HPDE6-E6E7 (cell line): ENCODE results near the gene ZNF19.
A peak's percentile ranks its signal among the peaks of the same experiment; 100 is the strongest.

Experiments
- DNase-seq: peaks from one replicate; pipeline ENCODE4 v3.0.0; 2011; ENCODE audit warnings: missing footprints; ENCODE audit errors: extremely low spot score

The ZNF19 gene

GRCh38 chr16:71490361-71490760 lies 1.2 kb upstream of the ZNF19 start:
- DNase-seq: no peak

DNA sequence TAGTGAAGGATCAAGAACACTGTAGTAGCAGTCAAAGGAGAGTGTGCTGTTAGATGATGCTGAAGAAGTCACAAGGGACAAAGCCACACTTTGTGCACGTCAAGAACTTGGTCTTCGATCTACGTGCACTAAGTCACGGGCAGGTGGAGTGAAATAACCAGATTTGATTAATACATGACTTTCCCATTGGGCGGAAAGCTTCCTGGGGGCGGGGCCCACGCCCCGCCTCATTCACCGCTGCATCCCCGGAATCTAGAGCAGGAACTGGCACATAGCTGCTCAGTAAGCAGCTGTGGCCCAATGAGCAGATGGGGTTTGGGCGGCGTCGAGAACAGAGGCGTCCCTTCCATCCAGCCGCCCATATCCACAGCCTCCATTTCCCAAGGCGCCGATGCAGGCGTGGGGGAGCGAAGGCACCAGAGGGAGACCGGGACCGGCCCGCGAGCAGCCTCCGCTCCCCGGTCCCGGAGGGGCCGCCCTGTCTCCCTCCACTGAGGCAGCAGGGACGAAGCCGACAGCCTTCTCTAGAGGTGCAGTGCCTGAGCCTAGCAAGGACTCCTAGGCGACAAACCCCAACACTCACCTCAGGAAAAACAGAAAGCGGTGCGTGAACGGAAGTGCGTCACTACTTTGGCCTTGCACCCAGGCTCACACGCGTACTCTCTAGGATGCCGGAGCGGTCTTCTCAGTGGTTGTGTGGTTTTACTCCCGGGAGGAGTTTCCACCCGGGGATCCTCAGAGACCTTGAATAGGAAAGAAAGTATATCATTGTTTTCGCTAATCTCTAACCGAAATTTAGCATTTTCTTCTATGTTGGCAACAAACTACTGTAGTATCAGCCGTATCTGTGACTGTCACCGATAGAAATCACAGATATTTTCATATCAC lies 4.9 kb downstream of the ZNF19 start:
- DNase-seq: peak; percentile 90

DNA sequence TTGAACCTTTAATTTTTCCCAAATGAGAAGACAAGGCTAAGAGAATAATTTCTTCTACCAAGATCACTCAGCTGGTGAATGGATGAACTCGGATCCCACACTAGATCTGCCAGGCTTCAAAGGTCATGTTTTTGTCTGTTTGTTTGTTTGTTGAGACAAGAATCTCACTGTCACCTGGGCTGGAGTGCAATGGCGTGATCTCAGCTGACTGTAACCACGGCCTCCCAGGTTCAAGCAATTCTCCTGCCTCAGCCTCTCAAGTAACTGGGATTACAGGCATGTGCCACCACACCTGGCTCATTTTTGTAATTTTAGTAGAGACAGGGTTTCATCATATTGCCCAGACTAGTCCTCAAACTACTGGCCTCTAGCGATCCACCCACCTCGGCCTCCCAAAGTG lies 6.6 kb downstream of the ZNF19 start:
- no peak for DNase-seq

DNA sequence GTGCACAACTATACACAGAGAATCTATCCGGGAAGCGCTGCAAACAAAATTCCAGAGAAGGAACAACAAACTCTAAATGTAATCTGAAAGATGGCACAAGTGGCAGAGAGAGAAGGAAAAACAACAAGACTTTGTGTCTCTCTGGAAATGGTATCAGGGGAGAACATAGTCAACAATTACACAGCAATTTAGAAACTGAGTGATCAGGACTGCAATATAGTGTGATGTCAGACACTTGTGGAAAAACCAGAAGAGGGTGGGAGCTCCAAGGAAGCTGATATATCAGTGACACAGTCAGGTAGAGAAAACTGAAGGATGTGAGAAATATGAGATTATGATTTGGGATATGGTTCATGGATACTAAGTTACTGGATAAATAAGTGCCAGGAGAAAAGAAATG lies 8.2 kb downstream of the ZNF19 start:
- no peak for DNase-seq

- DNase-seq: peak; percentile 25
Observed at GRCh38 chr16:71479420-71479819, 9.7 kb downstream of the ZNF19 start.

GRCh38 chr16:71476457-71477124 lies 12.5 kb downstream of the ZNF19 start:
- DNase-seq: no peak

DNA sequence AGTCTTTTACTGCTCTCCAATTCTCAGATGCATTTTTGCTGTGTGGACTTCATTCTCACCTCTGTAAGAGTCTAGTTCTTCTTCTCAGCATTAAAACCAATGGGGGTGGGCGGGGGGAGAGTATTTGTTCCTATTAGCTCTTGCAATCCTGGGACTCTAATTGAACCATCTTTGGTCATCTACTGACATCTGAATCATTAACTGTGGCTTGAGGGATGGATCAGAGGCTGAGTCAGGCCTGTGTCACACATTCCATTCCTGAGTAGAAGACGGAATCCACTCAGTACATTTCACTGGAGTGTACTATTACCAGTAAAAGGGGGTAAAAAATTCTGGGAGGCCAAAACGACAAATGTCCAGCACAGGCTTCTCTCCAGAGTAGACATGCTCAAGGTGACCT lies 14.3 kb downstream of the ZNF19 start:
- DNase-seq: peak; percentile 87

GRCh38 chr16:71473891-71474290 lies 15.2 kb downstream of the ZNF19 start:
- DNase-seq: no peak

DNA sequence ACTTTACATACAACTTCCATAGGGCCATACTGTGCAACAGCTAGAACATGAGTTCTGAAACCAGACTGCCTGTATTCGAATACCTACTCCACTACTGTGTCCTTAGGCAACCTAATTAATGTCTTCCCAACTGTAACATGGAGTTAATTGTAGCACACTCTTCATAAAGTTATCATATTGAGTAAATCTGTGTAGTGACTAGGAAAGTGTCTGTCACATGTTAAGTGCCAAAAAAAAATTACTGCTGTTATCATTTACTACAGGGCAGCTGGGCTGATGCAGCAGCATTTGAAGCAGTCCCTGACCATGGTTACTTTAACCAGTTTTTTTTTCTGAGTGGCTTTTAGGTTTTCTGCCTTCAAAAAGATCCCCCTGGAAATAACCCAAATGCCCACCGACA lies 16.2 kb downstream of the ZNF19 start:
- no peak for DNase-seq

DNA sequence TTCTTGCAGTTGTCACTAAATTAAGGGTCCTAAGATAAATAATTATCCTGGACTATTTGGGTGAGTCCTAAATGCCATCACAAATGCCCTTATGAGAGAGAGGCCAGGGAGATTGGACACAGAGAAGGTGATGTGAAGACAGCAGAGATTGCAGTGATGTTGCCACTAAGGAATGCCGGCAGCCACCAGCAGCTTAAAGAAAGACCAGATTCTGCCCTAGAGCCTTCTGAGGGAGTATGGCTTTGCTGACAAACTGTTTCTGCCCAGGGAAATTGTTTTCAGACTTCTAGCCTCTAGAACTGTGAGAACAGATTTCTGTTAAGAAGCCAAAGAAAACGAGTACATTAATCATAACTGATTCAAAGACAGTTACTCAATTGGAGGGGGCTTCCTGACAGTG lies 17.1 kb downstream of the ZNF19 start:
- DNase-seq: no peak

DNA sequence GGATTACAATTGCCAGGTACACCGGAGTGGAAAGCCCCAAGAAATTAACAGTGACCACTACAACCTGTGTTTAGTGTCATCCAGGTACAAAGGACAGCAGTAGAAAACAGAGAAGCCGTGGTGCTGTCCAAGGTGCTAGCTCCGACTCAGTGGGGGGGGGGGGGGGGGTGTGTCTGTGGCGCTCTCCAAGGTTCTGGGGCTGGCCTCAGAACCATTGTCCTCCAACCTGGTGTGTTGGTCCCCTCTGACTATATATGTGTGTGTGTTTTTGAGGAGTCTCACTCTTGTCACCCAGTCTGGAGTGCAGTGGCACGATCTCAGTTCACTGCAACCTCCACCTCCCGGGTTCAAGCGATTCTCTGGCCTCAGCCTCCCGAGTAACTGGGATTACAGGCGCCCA lies 21.3 kb downstream of the ZNF19 start:
- DNase-seq: peak; percentile 53

DNA sequence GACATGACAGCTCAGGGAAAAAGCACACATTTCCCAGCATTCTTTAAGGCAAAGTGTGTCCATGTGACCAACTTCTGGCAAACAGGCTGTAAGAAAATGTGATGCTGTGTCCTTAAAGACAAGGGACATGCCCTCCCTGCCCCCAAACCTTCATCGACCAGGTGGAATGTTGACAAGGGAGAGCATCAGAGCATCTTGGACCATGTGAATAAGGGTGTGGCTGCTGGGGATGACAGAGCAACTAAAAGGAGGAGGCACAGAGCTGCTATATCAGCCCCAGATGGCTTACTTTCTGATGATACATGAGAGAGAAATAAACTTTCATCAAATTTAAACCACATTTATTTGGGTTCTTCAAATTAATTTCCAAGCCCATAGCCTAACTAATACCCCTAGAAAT lies 24.9 kb downstream of the ZNF19 start:
- no peak for DNase-seq

- peak; percentile 90 for DNase-seq
Observed at GRCh38 chr16:71461686-71462648, 27.2 kb downstream of the ZNF19 start, which contains the start of gene ZNF23. ZNF23 (minus strand) TSS chr16:71462247; CDS start chr16:71456796, 5,451 bp downstream.

GRCh38 chr16:71460941-71461340 lies 28.2 kb downstream of the ZNF19 start:
- no peak for DNase-seq

GRCh38 chr16:71460236-71460635 lies 28.9 kb downstream of the ZNF19 start:
- DNase-seq: peak; percentile 37

DNA sequence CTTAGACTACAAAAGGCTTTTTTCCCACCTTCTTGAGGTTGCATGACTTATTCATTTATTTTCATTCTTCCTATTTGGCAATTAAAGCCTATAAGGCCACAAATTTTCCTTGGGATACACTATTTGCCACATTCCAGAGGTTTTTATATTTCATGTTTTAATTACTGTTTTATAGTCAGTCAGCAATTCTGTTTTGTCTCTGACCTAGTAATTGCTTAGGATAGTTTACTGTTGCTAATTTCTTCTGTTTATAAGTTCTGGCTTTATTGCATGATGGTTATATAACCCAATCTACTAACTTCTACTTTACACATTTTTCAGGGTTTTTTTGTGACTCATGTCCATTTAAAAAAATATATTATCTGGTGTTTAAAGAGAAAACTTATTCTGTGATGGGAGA lies 29.6 kb downstream of the ZNF19 start:
- DNase-seq: no peak

DNA sequence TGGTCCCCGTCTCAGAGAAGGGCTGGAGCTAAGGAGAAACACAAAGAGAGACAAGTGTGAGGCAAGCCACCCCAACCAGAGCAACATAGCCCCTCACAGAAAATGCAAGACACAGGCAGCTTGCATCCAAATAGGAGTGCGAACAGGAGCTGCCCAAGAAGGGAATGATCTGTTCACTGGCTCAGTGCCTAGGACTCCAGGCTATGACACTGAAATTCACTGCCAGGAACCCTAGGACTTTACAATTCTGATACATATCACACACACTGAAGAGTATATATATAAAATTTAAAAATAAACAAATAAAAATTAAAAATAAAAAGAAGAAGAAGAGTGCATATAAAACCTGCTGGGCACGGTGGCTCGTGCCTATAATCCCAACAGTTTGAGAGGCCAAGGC lies 32.3 kb downstream of the ZNF19 start:
- DNase-seq: no peak

- DNase-seq: no peak
Observed at GRCh38 chr16:71453036-71453435, 36.1 kb downstream of the ZNF19 start.

GRCh38 chr16:71449020-71449419 lies 40.1 kb downstream of the ZNF19 start:
- DNase-seq: no peak

DNA sequence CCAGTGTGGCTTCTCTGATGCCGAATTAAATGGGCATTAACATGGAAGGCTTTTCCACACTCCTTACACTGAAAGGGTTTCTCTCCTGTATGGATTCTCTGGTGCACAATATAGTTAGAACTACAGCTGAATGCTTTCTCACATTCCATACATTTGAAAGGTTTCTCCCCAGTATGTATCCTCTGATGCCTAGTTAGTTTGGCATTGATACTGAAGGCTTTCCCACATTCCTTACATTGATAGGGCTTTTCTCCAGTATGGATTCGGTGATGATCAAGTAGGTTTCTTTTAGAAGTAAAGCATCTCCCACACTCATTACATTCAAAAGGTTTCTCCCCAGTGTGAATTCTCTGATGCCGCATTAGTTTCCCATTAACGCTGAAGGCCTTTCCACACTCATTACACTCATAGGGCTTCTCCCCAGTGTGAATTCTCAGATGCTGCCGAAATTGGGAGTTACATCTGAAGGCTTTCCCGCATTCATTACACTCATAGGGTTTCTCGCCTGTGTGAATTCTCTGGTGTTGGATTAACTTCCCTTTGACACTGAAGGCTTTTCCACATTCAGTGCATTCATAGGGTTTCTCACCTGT lies 40.8 kb downstream of the ZNF19 start:
- no peak for DNase-seq

DNA sequence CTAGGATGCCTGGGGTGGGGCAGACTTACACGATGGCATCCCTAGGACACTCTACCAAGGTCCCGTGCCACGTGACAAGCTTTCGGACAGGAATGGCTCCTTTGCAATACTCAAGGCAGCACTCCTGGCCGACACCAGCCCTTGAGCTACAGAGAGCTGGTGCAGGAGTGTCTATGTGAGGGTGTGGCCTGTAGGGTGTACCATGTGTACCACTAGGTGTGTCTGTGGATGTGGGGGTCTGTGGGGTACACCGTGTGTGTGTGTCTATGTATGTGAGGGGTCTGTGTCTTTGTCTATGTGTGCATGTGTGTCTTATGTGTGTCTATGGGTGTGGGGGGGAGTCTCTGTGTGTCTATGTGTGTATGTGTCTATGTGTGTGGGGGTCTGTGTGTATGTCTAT lies 45.4 kb downstream of the ZNF19 start:
- no peak for DNase-seq

GRCh38 chr16:71442051-71442440 lies 47.1 kb downstream of the ZNF19 start, which contains the start of gene TLE7:
TLE7 (minus strand) TSS chr16:71442054; CDS start chr16:71433324, 8,730 bp downstream.
- DNase-seq: no peak
